Measurements from ENCODE around the gene ABHD8. TPM values are rescaled to one million over a fixed set of nuclear protein-coding genes. Genes with fewer than 3 reads are reported as not detected.

Gene ABHD8
- total and polyA plus RNA-seq, 2 of the 4 experiments (the other 2 are of a cell fraction): 3.9 to 10.2 TPM

GRCh38 chr19:17243211-17243829 lies 59.9 kb downstream of the ABHD8 start:
- H3K4me3 ChIP-seq (ENCODE audit: insufficient read depth, low read depth, low read length): peak overlapping the region; percentile 90
- H2BK15ac ChIP-seq (ENCODE audit: low read depth, low read length): no peak overlapping the region
- peak overlapping the region; percentile 69; the same call in 1 of the 2 replicates for H3K27ac ChIP-seq (ENCODE audit: insufficient read depth, low read length)
- H2BK120ac ChIP-seq (ENCODE audit: low read depth, low read length): no peak overlapping the region
- H3K23ac ChIP-seq (ENCODE audit: low read depth, low read length): peak overlapping the region; percentile 97
- H3K4ac ChIP-seq (ENCODE audit: low read depth, low read length): peak overlapping the region; percentile 95
- BruUV-seq (replicated peaks): no TSS peak
- peak overlapping the region; percentile 91 for H3K14ac ChIP-seq (replicated peaks; ENCODE audit: low read depth, low read length)
- H3K79me1 ChIP-seq (ENCODE audit: low read depth in 1 of 2, low read length in 2 of 2): peaks cover 22 to 51% of the 10 kb centered on the region in 2 experiments
- H3K36me3 ChIP-seq (ENCODE audit: control insufficient read depth, insufficient read depth, low read length): peaks cover 12% of the 10 kb centered on the region; the same call in 1 of the 2 replicates
- no peaks in the 10 kb centered on the region for H3K9me3 ChIP-seq (ENCODE audit: control insufficient read depth, insufficient read depth, low read length)
- DNase-seq: no peak
- no peak overlapping the region for H2BK20ac ChIP-seq (ENCODE audit: low read depth, low read length)
- in situ Hi-C loops (cut with MboI; ENCODE audit: low sequenced_read_pairs): no loop called here
- no peak for ATAC-seq (ENCODE audit: low read depth)
- peak overlapping the region; percentile 78 for H3K4me2 ChIP-seq (ENCODE audit: low read depth, low read length)
- WGBS, 2 experiments (ENCODE audit: extremely low coverage in 2 of 2, insufficient read length in 1 of 2): 48% methylated on average over 8 of the region's 8 CpGs; no CpG with 5 or more reads in 1 of the 2 experiments
- H2BK5ac ChIP-seq (ENCODE audit: low read depth, low read length, poor library complexity, severe bottlenecking): peak overlapping the region; percentile 6
- peak overlapping the region; percentile 83 for H4K91ac ChIP-seq (ENCODE audit: insufficient read depth, low read depth, low read length)
- peak overlapping the region; percentile 64 to 89 for H4K8ac ChIP-seq (ENCODE audit: low read depth in 2 of 2, low read length in 2 of 2)
- peaks cover 10% of the 10 kb centered on the region for H3K4me1 ChIP-seq (ENCODE audit: control insufficient read depth, insufficient read depth, low read length)
- H3K9ac ChIP-seq (ENCODE audit: low read depth, low read length): peak overlapping the region; percentile 74
- H4K5ac ChIP-seq (ENCODE audit: low read depth, low read length): peak overlapping the region; percentile 13; the same call in 1 of the 2 replicates
- dilution Hi-C loops (cut with HindIII; ENCODE audit: low sequenced_read_pairs, unreplicated experiment): no loop called here
- no peaks in the 10 kb centered on the region for H3K27me3 ChIP-seq (ENCODE audit: control insufficient read depth, insufficient read depth, low read length)
- TF ChIP-seq CHD1 (IDR thresholded peaks at IDR 0.05; ENCODE audit: low read depth, low read length) (no peak), POLR2A (IDR thresholded peaks at IDR 0.05; ENCODE audit: low read depth, low read length) (no peak), FOS (IDR thresholded peaks at IDR 0.05; ENCODE audit: low read depth, low read length) (no peak), RAD21 (IDR thresholded peaks at IDR 0.05; ENCODE audit: low read length) (no peak), MAZ (IDR thresholded peaks at IDR 0.05; ENCODE audit: borderline replicate concordance, low read depth, low read length) (no peak; the same call in 1 of the 2 replicates), USF2 (IDR thresholded peaks at IDR 0.05; ENCODE audit: low read depth, low read length) (no peak), BHLHE40 (IDR thresholded peaks at IDR 0.05; ENCODE audit: low read depth, low read length) (no peak), CEBPB (IDR thresholded peaks at IDR 0.05; ENCODE audit: low read depth, low read length) (no peak), RFX5 (IDR thresholded peaks at IDR 0.05; ENCODE audit: low read depth, low read length) (no peak)
- TF ChIP-seq, protein P1, sequence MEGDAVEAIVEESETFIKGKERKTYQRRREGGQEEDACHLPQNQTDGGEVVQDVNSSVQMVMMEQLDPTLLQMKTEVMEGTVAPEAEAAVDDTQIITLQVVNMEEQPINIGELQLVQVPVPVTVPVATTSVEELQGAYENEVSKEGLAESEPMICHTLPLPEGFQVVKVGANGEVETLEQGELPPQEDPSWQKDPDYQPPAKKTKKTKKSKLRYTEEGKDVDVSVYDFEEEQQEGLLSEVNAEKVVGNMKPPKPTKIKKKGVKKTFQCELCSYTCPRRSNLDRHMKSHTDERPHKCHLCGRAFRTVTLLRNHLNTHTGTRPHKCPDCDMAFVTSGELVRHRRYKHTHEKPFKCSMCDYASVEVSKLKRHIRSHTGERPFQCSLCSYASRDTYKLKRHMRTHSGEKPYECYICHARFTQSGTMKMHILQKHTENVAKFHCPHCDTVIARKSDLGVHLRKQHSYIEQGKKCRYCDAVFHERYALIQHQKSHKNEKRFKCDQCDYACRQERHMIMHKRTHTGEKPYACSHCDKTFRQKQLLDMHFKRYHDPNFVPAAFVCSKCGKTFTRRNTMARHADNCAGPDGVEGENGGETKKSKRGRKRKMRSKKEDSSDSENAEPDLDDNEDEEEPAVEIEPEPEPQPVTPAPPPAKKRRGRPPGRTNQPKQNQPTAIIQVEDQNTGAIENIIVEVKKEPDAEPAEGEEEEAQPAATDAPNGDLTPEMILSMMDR (conservative IDR thresholded peaks at IDR 0.05; ENCODE audit: low read depth, low read length): no peak
- peaks cover 28% of the 10 kb centered on the region for H4K20me1 ChIP-seq (ENCODE audit: insufficient read depth, low read length)
- H2AFZ ChIP-seq (replicated peaks; ENCODE audit: low read length, poor library complexity): peak overlapping the region; percentile 93
- intact Hi-C loops (cut with micrococcal nuclease): no loop called here
- H3K9me1 ChIP-seq (ENCODE audit: insufficient read depth, low read length): 0 out of 2 replicates have a peak, but pooled peaks cover 3% of the 10 kb centered on the region
- peak overlapping the region; percentile 93 for H2AK5ac ChIP-seq (ENCODE audit: low read depth, low read length)
- no peak overlapping the region for H3K18ac ChIP-seq (ENCODE audit: low read depth, low read length)
- ChIA-PET CTCF (no interaction called here), POLR2A (ENCODE audit: unreplicated experiment) (no interaction called here)
- H3K56ac ChIP-seq (ENCODE audit: extremely low read depth, insufficient read depth, low read length): no peak overlapping the region
- H2AK9ac ChIP-seq (replicated peaks; ENCODE audit: low read depth, low read length, poor library complexity): peak overlapping the region; percentile 98

Measured in IMR-90 (cell line).